Measurements from ENCODE around the gene RNF121.

Gene RNF121

GRCh38 chr11:72026090-72026489 is 97.2 kb downstream of the RNF121 start:
- TF ChIP-seq CTCF (IDR thresholded peaks at IDR 0.05) = no peak
- peaks cover 20 to 23% of the 10 kb centered on the region in 2 experiments for H3K4me1 ChIP-seq (ENCODE audit: control insufficient read depth in 1 of 2, insufficient read depth in 1 of 2, low read depth in 1 of 2, low read length in 1 of 2)
- no peaks in the 10 kb centered on the region for H3K9me3 ChIP-seq
- no peak overlapping the region for H3K4me3 ChIP-seq (ENCODE audit: low read depth in 1 of 2, low read length in 1 of 2)
- no peaks in the 10 kb centered on the region for H3K27me3 ChIP-seq
- peaks cover 52% of the 10 kb centered on the region for H3K36me3 ChIP-seq
- H3K27ac ChIP-seq = peak overlapping the region; percentile 43

- H3K36me3 ChIP-seq = peaks cover 40% of the 10 kb centered on the region
These were observed 101.7 kb downstream of the RNF121 start for GRCh38 chr11:72030472-72031045.

GRCh38 chr11:72036687-72037086 is 107.8 kb downstream of the RNF121 start:
- H3K36me3 ChIP-seq = peaks cover 27% of the 10 kb centered on the region
- H3K27ac ChIP-seq = no peak overlapping the region
- no peaks in the 10 kb centered on the region for H3K9me3 ChIP-seq
- no peak overlapping the region for H3K4me3 ChIP-seq (ENCODE audit: low read depth in 1 of 2, low read length in 1 of 2)
- no peak for TF ChIP-seq CTCF (IDR thresholded peaks at IDR 0.05)
- H3K4me1 ChIP-seq (ENCODE audit: control insufficient read depth in 1 of 2, insufficient read depth in 1 of 2, low read depth in 1 of 2, low read length in 1 of 2) = peaks cover 29 to 30% of the 10 kb centered on the region in 2 experiments
- H3K27me3 ChIP-seq = no peaks in the 10 kb centered on the region

More at GRCh38 chr11:72030472-72031045, 101.7 kb downstream of the RNF121 start:
- TF ChIP-seq CTCF (IDR thresholded peaks at IDR 0.05) = no peak
- no peak overlapping the region for H3K27ac ChIP-seq
- no peaks in the 10 kb centered on the region for H3K27me3 ChIP-seq
- no peak overlapping the region for H3K4me3 ChIP-seq (ENCODE audit: low read depth in 1 of 2, low read length in 1 of 2)
- no peaks in the 10 kb centered on the region for H3K9me3 ChIP-seq
- peaks cover 5 to 8% of the 10 kb centered on the region in 2 experiments for H3K4me1 ChIP-seq (ENCODE audit: control insufficient read depth in 1 of 2, insufficient read depth in 1 of 2, low read depth in 1 of 2, low read length in 1 of 2)

DNA sequence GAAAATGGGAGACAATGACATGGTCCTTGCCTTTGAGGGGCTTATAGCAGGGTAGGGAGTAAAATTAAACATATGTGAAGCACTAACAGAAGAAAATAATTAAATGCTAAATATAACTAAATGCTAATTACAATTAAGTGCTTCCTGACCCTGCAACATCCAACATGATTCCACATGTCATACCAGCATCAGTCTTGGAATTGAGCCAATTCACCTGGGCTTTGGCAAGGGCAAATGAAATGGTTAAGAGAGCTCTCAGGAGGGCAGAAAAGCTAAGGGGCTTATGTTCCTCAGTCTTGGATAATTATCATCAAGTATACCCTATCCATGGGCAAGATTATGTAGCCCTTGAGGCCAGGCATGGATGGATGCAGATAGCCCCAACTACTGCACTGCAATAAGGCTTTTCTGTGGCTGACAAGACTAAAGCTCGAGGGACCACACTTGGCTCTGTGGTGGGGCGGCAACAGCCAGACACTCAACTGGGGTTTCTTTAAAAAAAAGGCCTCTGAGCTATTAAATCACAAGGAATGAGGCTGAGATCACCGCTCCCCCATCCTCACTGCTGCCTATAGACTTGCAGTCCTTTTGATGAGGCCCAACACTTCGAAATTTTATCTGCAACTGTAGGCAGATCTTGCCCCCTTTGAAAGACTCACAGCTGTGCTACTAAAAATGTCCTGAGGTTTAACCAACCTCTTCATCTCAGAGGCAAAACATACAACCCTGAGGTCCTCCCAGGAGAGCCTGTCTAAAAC is 108.9 kb downstream of the RNF121 start:
- peaks cover 27% of the 10 kb centered on the region for H3K36me3 ChIP-seq
- no peaks in the 10 kb centered on the region for H3K9me3 ChIP-seq
- H3K4me3 ChIP-seq (ENCODE audit: low read depth in 1 of 2, low read length in 1 of 2) = no peak overlapping the region
- no peaks in the 10 kb centered on the region for H3K27me3 ChIP-seq
- peak overlapping the region; percentile 91 for H3K27ac ChIP-seq
- no peak for TF ChIP-seq CTCF (IDR thresholded peaks at IDR 0.05)
- peaks cover 40% of the 10 kb centered on the region in 2 experiments for H3K4me1 ChIP-seq (ENCODE audit: control insufficient read depth in 1 of 2, insufficient read depth in 1 of 2, low read depth in 1 of 2, low read length in 1 of 2)

- Histone ChIP-seq H3K27ac (peak overlapping the region; percentile 91), H3K27me3 (no peaks in the 10 kb centered on the region), H3K36me3 (peaks cover 25% of the 10 kb centered on the region), H3K4me1 (ENCODE audit: control insufficient read depth in 1 of 2, insufficient read depth in 1 of 2, low read depth in 1 of 2, low read length in 1 of 2) (peaks cover 40 to 43% of the 10 kb centered on the region in 2 experiments), H3K9me3 (no peaks in the 10 kb centered on the region), H3K4me3 (ENCODE audit: low read depth in 1 of 2, low read length in 1 of 2) (no peak overlapping the region)
- TF ChIP-seq CTCF (IDR thresholded peaks at IDR 0.05) = no peak
These were observed 109.6 kb downstream of the RNF121 start for GRCh38 chr11:72038491-72038890.
